ENCODE results near the gene RAD21L1. TPM values are rescaled to one million over a fixed set of nuclear protein-coding genes. Genes with fewer than 3 reads are reported as not detected.

The RAD21L1 gene
- total RNA-seq, 2 donors from 2014 or later: not detected

DNA sequence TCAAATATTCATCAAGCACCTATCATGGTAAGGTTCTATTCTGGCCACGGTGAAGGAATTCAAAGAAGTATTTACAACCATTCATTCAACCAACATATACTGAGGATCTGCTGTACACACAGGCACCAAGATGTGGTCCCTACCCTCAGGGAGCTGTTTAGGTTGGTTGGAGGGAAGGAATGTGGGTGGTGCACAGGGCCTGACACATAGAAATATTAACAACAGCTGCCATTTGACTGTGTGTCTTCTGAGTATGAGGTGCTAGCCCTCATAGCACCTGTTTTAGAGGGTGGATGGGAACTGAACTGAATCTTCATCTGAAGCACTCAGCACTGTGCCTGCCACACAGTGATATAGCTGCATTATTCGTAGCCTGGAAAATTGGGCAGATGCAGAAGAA, 47.5 kb downstream of the RAD21L1 start:
- H3K27ac Mint-ChIP-seq: no peak overlapping the region
- H3K9me3 ChIP-seq (ENCODE audit: control insufficient read depth, low read length, poor library complexity, severe bottlenecking): no peaks in the 10 kb centered on the region
- DNase-seq: no peak
- H3K27me3 Mint-ChIP-seq: no peaks in the 10 kb centered on the region
- no peak overlapping the region for H3K4me3 Mint-ChIP-seq
- ATAC-seq: no peak
- peaks cover 19% of the 10 kb centered on the region for H3K4me1 Mint-ChIP-seq
- no peaks in the 10 kb centered on the region for H3K36me3 Mint-ChIP-seq (ENCODE audit: low read depth)

DNA sequence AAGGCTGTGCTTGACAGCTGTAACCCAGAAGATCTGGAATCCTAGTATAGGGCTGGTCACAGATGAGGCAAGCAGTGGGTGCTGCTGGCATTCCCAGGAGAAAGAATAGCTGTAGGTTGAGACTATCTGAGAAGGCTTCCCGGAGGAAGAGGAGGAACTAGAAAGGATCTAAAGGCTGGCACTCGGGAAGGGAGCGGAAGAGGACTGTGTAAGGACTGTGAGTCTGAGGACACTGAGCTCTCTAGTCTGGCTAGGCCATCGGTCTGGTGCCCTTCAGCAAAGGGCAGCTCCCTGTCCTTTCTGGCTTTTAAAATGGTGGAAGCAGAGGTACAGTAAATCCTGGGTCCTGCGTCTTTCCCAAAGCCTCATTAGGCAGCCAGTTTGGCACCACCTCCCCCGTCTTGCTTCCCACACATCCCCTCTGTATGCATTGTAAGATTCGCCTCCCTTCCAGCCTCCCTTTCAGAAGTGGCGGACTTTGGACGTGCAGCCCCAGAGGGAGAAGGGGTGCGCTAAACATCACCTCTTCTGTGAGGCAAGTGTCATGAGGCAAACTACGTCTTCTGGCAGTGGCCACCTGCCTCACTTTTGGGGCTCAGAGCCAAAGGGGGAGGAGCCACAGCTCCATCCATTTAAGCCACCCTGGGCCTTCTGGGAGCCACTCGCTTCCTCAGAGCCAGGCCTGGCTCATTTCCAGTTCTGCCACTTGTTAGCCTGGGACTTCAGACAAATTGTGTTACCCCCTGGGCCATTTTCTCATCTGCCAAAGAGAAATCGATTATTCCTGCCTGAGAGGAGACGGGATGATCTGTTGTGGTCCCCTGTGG, 48.9 kb downstream of the RAD21L1 start:
- DNase-seq (no peak), ATAC-seq (no peak)
- Mint-ChIP-seq H3K27ac (peak overlapping the region; percentile 74), H3K36me3 (ENCODE audit: low read depth) (no peaks in the 10 kb centered on the region), H3K27me3 (no peaks in the 10 kb centered on the region), H3K4me1 (peaks cover 14% of the 10 kb centered on the region), H3K4me3 (no peak overlapping the region)
- no peaks in the 10 kb centered on the region for H3K9me3 ChIP-seq (ENCODE audit: control insufficient read depth, low read length, poor library complexity, severe bottlenecking)

- no peak overlapping the region for H3K4me3 Mint-ChIP-seq
- no peaks in the 10 kb centered on the region for H3K9me3 ChIP-seq (ENCODE audit: control insufficient read depth, low read length, poor library complexity, severe bottlenecking)
- DNase-seq: no peak
- H3K27me3 Mint-ChIP-seq: no peaks in the 10 kb centered on the region
- H3K36me3 Mint-ChIP-seq (ENCODE audit: low read depth): no peaks in the 10 kb centered on the region
- no peak for ATAC-seq
- H3K4me1 Mint-ChIP-seq: peaks cover 16% of the 10 kb centered on the region
- H3K27ac Mint-ChIP-seq: peak overlapping the region; percentile 74
Observed at GRCh38 chr20:1275919-1276318, 50.1 kb downstream of the RAD21L1 start.

DNA sequence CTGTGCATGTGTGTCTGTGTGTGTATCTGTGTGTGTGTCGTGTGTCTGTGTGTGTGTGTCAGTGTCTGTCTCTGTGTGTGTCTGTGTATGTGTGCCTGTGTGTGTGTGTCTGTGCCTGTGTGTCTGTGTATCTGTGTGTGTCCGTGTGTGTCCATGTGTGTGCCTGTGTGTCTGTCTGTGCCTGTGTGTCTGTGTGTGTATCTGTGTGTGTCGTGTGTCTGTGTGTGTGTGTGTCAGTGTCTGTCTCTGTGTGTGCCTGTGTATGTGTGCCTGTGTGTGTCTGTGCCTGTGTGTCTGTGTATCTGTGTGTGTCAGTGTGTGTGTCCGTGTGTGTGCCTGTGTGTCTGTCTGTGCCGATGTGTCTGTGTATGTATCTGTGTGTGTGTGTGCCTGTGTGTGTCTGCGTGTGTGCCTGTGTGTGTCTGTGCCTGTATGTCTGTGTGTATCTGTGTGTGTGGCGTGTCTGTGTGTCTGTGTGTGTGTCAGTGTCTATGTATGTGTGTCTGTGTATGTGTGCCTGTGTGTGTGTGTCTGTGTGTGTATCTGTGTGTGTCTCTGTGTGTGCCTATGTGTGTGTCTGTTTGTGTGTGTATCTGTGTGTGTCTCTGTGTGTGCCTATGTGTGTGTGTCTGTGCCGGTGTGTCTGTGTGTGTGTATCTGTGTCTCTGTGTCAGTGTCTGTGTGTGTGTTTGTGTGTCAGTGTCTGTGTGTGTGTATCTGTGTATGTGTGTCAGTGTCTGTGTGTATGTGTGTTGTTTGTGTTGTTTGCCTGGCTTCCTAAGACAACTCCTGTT, 51.9 kb downstream of the RAD21L1 start:
- peaks cover 20% of the 10 kb centered on the region for H3K4me1 Mint-ChIP-seq
- H3K27me3 Mint-ChIP-seq: no peaks in the 10 kb centered on the region
- H3K27ac Mint-ChIP-seq: no peak overlapping the region
- no peak overlapping the region for H3K4me3 Mint-ChIP-seq
- peaks cover 3% of the 10 kb centered on the region for H3K36me3 Mint-ChIP-seq (ENCODE audit: low read depth)
- ATAC-seq: no peak
- no peak for DNase-seq
- no peaks in the 10 kb centered on the region for H3K9me3 ChIP-seq (ENCODE audit: control insufficient read depth, low read length, poor library complexity, severe bottlenecking)

DNA sequence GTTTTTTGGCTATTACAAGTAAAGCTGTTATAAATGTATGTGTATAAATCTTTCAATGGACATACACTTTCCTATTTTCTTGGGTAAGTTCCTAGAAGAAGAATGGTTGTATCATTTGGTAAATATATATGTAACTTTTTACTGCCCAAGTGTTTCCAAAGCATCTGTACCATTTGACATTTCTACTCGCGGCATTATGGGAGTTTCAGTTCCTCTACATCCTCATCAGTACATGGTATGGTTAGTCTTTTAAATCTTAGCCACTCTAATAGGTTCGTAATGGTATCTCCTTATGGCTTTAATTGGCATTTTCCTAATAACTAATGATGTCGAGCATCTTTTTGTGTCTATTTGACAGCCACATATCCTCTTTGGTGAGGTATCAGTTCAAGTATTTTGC, 53.1 kb downstream of the RAD21L1 start:
- DNase-seq (no peak), ATAC-seq (no peak)
- no peak overlapping the region for H3K27ac Mint-ChIP-seq
- H3K36me3 Mint-ChIP-seq (ENCODE audit: low read depth): peaks cover 3% of the 10 kb centered on the region
- H3K27me3 Mint-ChIP-seq: no peaks in the 10 kb centered on the region
- no peak overlapping the region for H3K4me3 Mint-ChIP-seq
- peaks cover 20% of the 10 kb centered on the region for H3K4me1 Mint-ChIP-seq
- H3K9me3 ChIP-seq (ENCODE audit: control insufficient read depth, low read length, poor library complexity, severe bottlenecking): no peaks in the 10 kb centered on the region

GRCh38 chr20:1280195-1281102, 54.6 kb downstream of the RAD21L1 start:
- Mint-ChIP-seq H3K4me1 (peaks cover 21% of the 10 kb centered on the region), H3K27ac (no peak overlapping the region), H3K4me3 (no peak overlapping the region), H3K27me3 (no peaks in the 10 kb centered on the region), H3K36me3 (ENCODE audit: low read depth) (peaks cover 3% of the 10 kb centered on the region)
- ATAC-seq: no peak
- DNase-seq: no peak
- no peaks in the 10 kb centered on the region for H3K9me3 ChIP-seq (ENCODE audit: control insufficient read depth, low read length, poor library complexity, severe bottlenecking)

GRCh38 chr20:1281279-1282057, 55.6 kb downstream of the RAD21L1 start:
- Mint-ChIP-seq H3K4me3 (no peak overlapping the region), H3K27ac (no peak overlapping the region), H3K36me3 (ENCODE audit: low read depth) (peaks cover 3% of the 10 kb centered on the region), H3K4me1 (peaks cover 22% of the 10 kb centered on the region), H3K27me3 (no peaks in the 10 kb centered on the region)
- no peak for ATAC-seq
- DNase-seq: no peak
- no peaks in the 10 kb centered on the region for H3K9me3 ChIP-seq (ENCODE audit: control insufficient read depth, low read length, poor library complexity, severe bottlenecking)

DNA sequence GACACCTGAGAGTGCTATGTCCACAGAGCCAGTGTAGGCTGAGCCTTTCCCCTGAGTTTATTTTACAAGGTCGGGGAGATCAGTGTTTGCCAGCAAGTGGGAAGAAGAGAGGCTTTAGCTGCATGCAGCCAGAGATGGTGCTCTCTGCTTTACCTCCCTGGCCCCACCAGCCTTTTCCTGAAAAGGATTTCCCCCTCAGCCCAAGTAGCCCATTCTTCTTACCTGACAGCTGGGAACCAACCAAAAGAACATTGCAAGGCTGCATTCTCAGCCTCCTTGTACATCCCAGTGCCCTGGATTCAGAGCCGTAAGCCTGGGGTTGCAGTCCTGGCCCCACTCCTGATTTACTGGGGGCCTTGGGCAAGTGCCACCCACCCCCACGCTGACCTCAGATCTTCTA, 57.1 kb downstream of the RAD21L1 start:
- Mint-ChIP-seq H3K36me3 (ENCODE audit: low read depth) (peaks cover 3% of the 10 kb centered on the region), H3K27ac (peak overlapping the region; percentile 11), H3K4me3 (no peak overlapping the region), H3K4me1 (peaks cover 32% of the 10 kb centered on the region), H3K27me3 (no peaks in the 10 kb centered on the region)
- DNase-seq (no peak), ATAC-seq (no peak)
- H3K9me3 ChIP-seq (ENCODE audit: control insufficient read depth, low read length, poor library complexity, severe bottlenecking): no peaks in the 10 kb centered on the region

DNA sequence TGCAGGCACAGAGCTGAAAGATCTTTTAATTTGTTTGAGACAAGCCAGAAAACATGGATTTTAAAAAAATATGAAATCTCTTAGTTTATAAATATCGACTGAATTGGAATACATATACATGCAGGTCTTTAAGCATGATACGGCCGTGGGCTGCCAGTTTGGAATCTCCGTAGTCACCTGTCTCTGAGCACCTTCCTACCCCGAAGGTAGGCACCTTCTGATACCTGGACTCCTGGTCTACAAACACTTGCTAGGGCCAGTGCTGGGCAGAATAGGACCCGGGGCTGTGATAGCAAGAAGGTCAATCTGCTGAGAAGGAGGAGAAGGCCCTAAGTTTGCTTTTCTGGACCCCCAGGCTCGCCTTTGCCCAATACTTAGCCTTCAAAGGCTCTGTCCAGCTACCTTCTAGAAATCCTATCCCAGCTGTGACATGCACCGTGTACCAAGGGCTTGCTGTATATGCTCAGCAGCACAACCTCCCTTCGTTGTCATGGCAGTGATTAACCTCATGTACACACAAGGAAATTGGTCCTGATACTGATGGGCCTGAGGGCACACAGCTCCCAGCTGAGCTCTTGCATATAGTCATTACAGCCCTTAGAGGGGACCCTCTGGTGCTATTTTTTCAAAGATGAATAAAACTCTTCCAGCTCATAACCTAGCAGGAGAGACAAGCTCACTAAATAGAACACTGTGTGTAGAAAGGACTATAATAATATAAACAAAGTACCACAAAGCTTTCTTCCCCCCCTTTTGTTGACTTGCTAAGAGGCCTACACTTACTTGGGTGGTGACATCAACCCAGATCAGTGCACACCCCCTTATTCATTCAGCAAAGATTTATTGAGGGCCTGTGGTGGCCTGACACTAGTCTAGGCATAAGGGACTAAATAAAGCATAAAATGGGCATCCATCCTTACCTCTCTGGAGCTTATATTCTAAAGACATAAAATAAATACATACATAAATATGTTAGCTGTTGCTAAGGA, 58.0 kb downstream of the RAD21L1 start:
- Mint-ChIP-seq H3K4me3 (no peak overlapping the region), H3K4me1 (peaks cover 32% of the 10 kb centered on the region), H3K36me3 (ENCODE audit: low read depth) (peaks cover 3% of the 10 kb centered on the region), H3K27ac (peak overlapping the region; percentile 65), H3K27me3 (no peaks in the 10 kb centered on the region)
- no peak for DNase-seq
- ATAC-seq: no peak
- H3K9me3 ChIP-seq (ENCODE audit: control insufficient read depth, low read length, poor library complexity, severe bottlenecking): no peaks in the 10 kb centered on the region

DNA sequence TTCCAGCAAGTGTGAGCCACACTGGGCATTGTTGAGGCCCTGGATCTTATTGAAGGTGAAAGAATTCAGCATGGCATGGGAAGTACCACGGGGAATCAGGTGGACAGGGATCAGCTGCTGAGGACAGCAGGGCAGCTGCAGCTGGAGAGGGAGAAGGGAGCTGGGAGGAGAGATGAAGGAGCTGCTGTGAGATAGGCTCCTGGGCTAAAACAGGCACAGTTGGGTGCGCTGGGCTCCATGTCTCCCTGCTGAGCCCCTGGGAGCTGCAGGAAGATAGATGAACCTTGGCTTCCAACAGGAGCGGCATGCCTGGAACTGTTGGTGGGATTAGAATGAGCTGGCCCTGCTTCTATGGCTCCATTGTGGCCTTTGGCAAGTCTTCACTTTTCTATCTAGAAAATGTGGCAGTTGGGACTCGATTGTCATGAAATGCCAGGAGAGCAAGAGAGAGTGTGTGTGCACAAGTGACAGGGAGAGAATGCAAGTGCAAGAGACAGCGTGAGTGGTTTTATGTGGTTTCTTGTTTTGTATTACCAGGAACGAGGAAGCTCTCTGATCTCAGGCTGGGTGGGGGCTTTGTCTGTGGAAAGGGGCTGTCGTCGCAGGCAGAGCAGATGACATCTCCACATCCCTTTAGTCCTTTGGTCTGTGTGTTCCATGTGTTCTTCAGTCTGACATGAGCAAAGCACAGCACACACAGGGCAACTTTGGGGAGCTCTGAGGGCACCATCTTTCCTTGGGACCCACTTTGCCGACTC, 60.6 kb downstream of the RAD21L1 start:
- no peak for DNase-seq

GRCh38 chr20:1287306-1287705, 61.5 kb downstream of the RAD21L1 start:
- H3K36me3 Mint-ChIP-seq (ENCODE audit: low read depth): no peaks in the 10 kb centered on the region
- H3K27me3 Mint-ChIP-seq: no peaks in the 10 kb centered on the region
- H3K27ac Mint-ChIP-seq: peak overlapping the region; percentile 86
- H3K9me3 ChIP-seq (ENCODE audit: control insufficient read depth, low read length, poor library complexity, severe bottlenecking): no peaks in the 10 kb centered on the region
- H3K4me1 Mint-ChIP-seq: peaks cover 31% of the 10 kb centered on the region
- ATAC-seq (peak; percentile 45), DNase-seq (no peak)
- H3K4me3 Mint-ChIP-seq: peak overlapping the region; percentile 81

More for the DNA sequence above, 60.6 kb downstream of the RAD21L1 start:
- H3K9me3 ChIP-seq (ENCODE audit: control insufficient read depth, low read length, poor library complexity, severe bottlenecking): no peaks in the 10 kb centered on the region
- peaks cover 27% of the 10 kb centered on the region for H3K4me1 Mint-ChIP-seq
- H3K27ac Mint-ChIP-seq: peak overlapping the region; percentile 86
- peak; percentile 50 for ATAC-seq
- H3K27me3 Mint-ChIP-seq: no peaks in the 10 kb centered on the region
- H3K4me3 Mint-ChIP-seq: peak overlapping the region; percentile 81
- peaks cover 2% of the 10 kb centered on the region for H3K36me3 Mint-ChIP-seq (ENCODE audit: low read depth)

Data from T-helper 17 cell (primary cell).